ENCODE results near the gene EPS8L2.
"Not testable (repeated sequence)": the region's sequence is repeated elsewhere in the genome, so short reads cannot be mapped to it uniquely, and the experiment has no call there.

Gene EPS8L2

GRCh38 chr11:680970-681369, 25.1 kb upstream of the EPS8L2 start:
- H3K27me3 ChIP-seq = no peaks in the 10 kb centered on the region
- H3K27ac ChIP-seq = no peak overlapping the region
- no peaks in the 10 kb centered on the region for H3K9me3 ChIP-seq
- H3K36me3 ChIP-seq = peaks cover 58% of the 10 kb centered on the region
- H3K4me3 ChIP-seq (ENCODE audit: low read depth in 1 of 2, low read length in 1 of 2) = no peak overlapping the region
- no peaks in the 10 kb centered on the region for H3K4me1 ChIP-seq (ENCODE audit: control insufficient read depth in 1 of 2, insufficient read depth in 1 of 2, low read depth in 1 of 2, low read length in 1 of 2)
- no peak for TF ChIP-seq CTCF (IDR thresholded peaks at IDR 0.05)

GRCh38 chr11:686451-687243, 19.4 kb upstream of the EPS8L2 start:
- no peak overlapping the region for H3K27ac ChIP-seq
- no peaks in the 10 kb centered on the region for H3K27me3 ChIP-seq
- no peaks in the 10 kb centered on the region for H3K9me3 ChIP-seq
- peaks cover 69% of the 10 kb centered on the region for H3K36me3 ChIP-seq
- no peak overlapping the region for H3K4me3 ChIP-seq (ENCODE audit: low read depth in 1 of 2, low read length in 1 of 2)
- TF ChIP-seq CTCF (IDR thresholded peaks at IDR 0.05) = no peak
- H3K4me1 ChIP-seq (ENCODE audit: control insufficient read depth in 1 of 2, insufficient read depth in 1 of 2, low read depth in 1 of 2, low read length in 1 of 2) = no peaks in the 10 kb centered on the region

- no peaks in the 10 kb centered on the region for H3K9me3 ChIP-seq
- H3K36me3 ChIP-seq = peaks cover 64% of the 10 kb centered on the region
- no peak overlapping the region for H3K4me3 ChIP-seq (ENCODE audit: low read depth in 1 of 2, low read length in 1 of 2)
- TF ChIP-seq CTCF (IDR thresholded peaks at IDR 0.05) = no peak
- H3K4me1 ChIP-seq (ENCODE audit: control insufficient read depth in 1 of 2, insufficient read depth in 1 of 2, low read depth in 1 of 2, low read length in 1 of 2) = no peaks in the 10 kb centered on the region
- no peak overlapping the region for H3K27ac ChIP-seq
- H3K27me3 ChIP-seq = no peaks in the 10 kb centered on the region
Measured at GRCh38 chr11:687751-688150, 18.3 kb upstream of the EPS8L2 start.

GRCh38 chr11:688681-689080, 17.4 kb upstream of the EPS8L2 start:
- Histone ChIP-seq H3K27me3 (no peaks in the 10 kb centered on the region), H3K4me3 (ENCODE audit: low read depth in 1 of 2, low read length in 1 of 2) (no peak overlapping the region), H3K36me3 (peaks cover 57% of the 10 kb centered on the region), H3K27ac (no peak overlapping the region), H3K9me3 (no peaks in the 10 kb centered on the region), H3K4me1 (ENCODE audit: control insufficient read depth in 1 of 2, insufficient read depth in 1 of 2, low read depth in 1 of 2, low read length in 1 of 2) (peaks cover 6 to 7% of the 10 kb centered on the region in 2 experiments)
- no peak for TF ChIP-seq CTCF (IDR thresholded peaks at IDR 0.05)

GRCh38 chr11:689625-690024, 16.4 kb upstream of the EPS8L2 start:
- Histone ChIP-seq H3K27ac (no peak overlapping the region), H3K9me3 (no peaks in the 10 kb centered on the region), H3K36me3 (peaks cover 48% of the 10 kb centered on the region), H3K4me3 (ENCODE audit: low read depth in 1 of 2, low read length in 1 of 2) (no peak overlapping the region), H3K4me1 (ENCODE audit: control insufficient read depth in 1 of 2, insufficient read depth in 1 of 2, low read depth in 1 of 2, low read length in 1 of 2) (peaks cover 14% of the 10 kb centered on the region in 2 experiments), H3K27me3 (no peaks in the 10 kb centered on the region)
- no peak for TF ChIP-seq CTCF (IDR thresholded peaks at IDR 0.05)

GRCh38 chr11:690244-690643, 15.8 kb upstream of the EPS8L2 start:
- H3K27me3 ChIP-seq; H3K4me3 ChIP-seq (ENCODE audit: low read depth in 1 of 2, low read length in 1 of 2); H3K9me3 ChIP-seq; H3K27ac ChIP-seq: not testable (repeated sequence)
- Histone ChIP-seq H3K4me1 (ENCODE audit: control insufficient read depth in 1 of 2, insufficient read depth in 1 of 2, low read depth in 1 of 2, low read length in 1 of 2) (peaks cover 14% of the 10 kb centered on the region in 2 experiments), H3K36me3 (peaks cover 45% of the 10 kb centered on the region)

Data from neutrophil (primary cell).